Fibroblast of lung (primary cell): ENCODE results near the gene PPAN.

ENCODE experiments used
- EZH2 ChIP-seq: IDR thresholded peaks from 2 replicates; pipeline ENCODE4 v1.5.1; 2012; ENCODE audit warnings: low read length, control low read depth, mild to moderate bottlenecking; ENCODE audit errors: missing control alignments
- TF ChIP-seq, protein P1 (sequence below), 2 donors: IDR thresholded peaks in 1 of 2; conservative IDR thresholded peaks in 1 of 2; 1 replicate in 1 of 2; 2 replicates in 1 of 2; pipeline ENCODE4 v1.5.1; 2011 to 2012; ENCODE audit warnings: low read length in 2 of 2, control low read depth in 1 of 2, inconsistent platforms in 1 of 2, low read depth in 1 of 2, mild to moderate bottlenecking in 1 of 2

DNA sequence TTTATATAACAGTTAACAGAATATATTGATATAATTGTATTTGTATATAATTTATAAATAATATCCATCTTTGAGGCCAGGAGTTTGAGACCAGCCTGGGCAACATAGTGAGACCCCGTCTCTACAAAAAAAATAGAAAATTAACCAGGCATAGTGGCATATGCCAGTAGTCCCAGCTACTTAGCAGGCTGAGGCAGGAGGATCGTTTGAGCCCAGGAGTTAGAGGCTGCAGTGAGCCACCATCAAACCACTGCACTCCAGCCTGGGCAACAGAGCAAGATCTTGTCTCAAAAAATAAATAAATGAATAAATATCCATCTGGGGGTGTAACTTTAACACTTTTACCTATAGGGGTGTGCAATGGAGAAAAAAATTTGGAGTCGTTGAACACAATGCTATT is 21.4 kb upstream of the PPAN start:
- TF ChIP-seq, protein P1, sequence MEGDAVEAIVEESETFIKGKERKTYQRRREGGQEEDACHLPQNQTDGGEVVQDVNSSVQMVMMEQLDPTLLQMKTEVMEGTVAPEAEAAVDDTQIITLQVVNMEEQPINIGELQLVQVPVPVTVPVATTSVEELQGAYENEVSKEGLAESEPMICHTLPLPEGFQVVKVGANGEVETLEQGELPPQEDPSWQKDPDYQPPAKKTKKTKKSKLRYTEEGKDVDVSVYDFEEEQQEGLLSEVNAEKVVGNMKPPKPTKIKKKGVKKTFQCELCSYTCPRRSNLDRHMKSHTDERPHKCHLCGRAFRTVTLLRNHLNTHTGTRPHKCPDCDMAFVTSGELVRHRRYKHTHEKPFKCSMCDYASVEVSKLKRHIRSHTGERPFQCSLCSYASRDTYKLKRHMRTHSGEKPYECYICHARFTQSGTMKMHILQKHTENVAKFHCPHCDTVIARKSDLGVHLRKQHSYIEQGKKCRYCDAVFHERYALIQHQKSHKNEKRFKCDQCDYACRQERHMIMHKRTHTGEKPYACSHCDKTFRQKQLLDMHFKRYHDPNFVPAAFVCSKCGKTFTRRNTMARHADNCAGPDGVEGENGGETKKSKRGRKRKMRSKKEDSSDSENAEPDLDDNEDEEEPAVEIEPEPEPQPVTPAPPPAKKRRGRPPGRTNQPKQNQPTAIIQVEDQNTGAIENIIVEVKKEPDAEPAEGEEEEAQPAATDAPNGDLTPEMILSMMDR (conservative IDR thresholded peaks at IDR 0.05 in 1 of 2, IDR thresholded peaks at IDR 0.05 in 1 of 2; ENCODE audit: low read depth in 1 of 2, low read length in 2 of 2), result no peak
- TF ChIP-seq EZH2, result no peak
